HG03025 (cell line): ENCODE measurements around the gene FGGY.

Experiments
- ATAC-seq: cut with Tn5 transposase; IDR thresholded peaks from one replicate; pipeline ENCODE4 v1.9.1; 2021; ENCODE audit warnings: mild to moderate bottlenecking, moderate library complexity; ENCODE audit not compliant: unreplicated experiment, low FRiP score

FGGY gene

GRCh38 chr1:59767119-59767518, 470.2 kb downstream of the FGGY start:
- no peak for ATAC-seq

DNA sequence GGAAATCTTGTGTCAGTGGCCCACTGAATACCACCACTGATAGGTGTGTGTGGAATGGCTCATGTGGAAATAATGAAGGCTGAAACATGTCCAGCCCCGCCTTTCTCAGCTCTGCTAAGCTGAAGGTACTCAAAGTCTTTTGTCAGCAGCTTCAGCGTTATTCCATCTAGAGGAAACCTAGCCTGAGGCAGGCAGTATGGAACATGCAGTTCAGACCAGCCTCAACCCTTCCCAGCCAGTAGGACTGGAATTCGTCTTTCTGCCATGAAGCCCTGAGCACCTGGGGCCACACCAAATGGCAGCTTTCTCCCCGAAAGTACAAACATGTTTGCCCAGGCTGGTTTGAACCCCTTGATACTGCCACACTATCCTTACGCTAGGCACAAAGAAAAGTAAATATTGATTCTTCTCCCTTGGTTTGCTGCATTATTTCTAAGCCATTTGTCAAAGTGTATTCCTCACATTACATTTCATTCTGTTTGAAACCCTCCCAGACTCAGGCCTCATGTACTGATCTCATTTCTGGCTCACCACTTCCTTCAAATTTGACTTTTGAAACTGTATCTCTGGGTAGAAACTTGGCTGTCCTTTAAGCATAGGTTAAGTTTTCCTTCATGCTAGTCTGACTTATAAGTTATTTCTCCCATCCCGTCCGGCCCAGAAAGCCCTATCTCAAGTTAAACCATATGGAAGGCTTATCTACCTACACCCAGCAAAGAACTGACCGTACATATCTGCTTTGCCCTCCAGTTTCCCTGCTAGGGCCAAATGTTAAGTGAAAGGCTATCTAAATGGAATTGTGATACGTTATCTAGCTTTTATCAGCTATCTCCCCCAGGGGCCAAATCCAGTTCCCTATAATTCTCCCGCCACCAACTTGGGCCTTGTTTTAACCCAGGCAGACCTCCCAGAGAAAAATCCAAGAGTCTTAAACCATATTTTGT, 472.2 kb downstream of the FGGY start:
- no peak for ATAC-seq

DNA sequence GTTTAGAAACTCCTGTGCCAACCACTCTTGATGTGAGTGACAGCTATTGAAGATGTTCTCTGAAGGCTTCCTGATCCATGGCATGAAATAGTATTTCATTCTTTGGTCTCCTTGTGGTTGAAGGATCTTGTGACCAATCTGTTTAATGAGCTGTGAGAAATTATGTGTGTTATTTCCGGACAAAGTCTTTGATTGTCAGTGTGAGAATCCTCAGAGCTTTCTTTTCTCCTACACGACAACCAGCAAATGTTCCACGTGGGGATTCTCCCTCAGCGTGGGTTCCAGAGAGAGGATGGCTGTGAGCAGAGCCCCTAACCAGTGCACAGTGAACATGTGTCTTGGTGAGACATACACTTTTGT, 472.8 kb downstream of the FGGY start:
- ATAC-seq, result no peak

DNA sequence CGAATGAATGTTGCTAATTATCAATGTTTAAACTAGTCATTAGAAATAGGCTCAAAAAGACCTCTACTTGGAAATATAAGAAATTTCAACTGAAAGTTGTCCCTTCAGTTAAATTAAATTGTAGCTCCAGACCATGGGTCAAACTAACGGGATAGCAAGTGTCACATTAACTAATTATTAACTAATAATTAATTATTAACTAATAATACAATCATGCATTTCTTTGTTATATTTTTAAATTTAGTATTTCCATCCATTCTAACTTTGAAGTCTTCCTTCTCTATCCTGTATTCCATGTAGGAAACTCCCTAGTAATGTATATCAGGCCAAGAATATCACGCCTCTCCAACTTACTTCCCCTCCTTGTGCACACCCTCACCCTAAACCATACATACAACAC, 474.5 kb downstream of the FGGY start:
- ATAC-seq, result no peak

- no peak for ATAC-seq
These were observed 478.6 kb downstream of the FGGY start for GRCh38 chr1:59775480-59775879.

DNA sequence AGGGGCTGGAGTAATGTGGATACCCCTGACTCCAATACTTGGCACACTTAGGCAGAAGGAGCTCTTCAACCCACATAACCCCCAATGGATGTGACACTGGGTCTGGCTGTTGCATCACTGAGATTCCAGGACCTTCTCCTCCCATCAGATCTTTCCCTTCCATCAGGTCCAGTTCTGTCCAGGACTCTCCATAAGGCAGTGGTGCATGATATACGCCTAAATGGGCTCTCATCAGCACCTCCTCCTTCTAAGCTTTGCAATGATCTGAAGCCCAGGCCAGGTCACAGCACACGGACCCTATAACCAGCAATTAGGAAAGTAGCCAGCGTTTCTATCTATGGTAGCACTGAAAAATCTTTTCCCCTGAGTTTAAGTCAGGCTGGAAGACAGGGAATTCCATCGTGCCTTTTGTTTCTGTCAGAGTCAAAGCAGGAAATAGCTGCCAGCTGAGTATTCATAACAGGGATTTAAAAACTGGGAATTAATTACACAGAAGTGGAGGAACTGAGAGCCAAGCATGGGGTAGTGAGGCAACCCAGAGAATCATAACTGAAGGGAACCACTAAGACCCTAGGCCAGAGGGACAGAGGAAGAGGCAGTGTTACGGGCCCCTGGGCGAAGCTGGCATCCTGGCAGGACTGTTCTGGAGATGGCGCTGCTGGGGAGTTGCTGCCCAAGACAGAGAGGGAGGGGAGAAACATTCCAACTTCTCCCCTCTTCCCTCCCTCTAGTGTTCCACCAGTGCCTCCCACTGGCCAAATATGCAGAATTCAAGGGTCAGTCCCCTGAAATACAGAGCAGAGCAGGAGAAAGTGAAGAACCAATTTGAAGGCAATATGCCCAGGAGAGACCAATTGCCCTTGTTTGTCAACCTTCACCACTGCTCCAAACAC, 480.3 kb downstream of the FGGY start:
- no peak for ATAC-seq

DNA sequence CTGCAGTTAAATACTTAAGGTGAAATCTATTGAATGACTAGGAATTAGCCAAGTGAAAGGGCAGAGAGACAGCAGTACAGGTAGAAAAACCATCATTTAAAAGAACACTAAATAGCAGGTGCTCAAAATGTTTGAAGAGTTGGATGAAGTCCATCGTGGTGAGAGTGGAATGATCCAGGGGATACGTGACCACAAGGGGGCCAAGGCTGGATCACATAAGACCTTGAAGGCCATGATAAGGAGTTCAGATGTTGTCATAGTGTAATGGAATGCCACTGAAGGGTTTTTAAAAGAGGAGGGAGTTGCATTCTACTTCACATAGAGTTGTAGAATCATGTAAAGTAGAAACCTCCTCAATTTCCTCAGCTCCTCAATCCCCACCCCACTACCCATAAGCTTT, 483.1 kb downstream of the FGGY start:
- no peak for ATAC-seq

GRCh38 chr1:59788825-59789224, 491.9 kb downstream of the FGGY start:
- ATAC-seq, result no peak

DNA sequence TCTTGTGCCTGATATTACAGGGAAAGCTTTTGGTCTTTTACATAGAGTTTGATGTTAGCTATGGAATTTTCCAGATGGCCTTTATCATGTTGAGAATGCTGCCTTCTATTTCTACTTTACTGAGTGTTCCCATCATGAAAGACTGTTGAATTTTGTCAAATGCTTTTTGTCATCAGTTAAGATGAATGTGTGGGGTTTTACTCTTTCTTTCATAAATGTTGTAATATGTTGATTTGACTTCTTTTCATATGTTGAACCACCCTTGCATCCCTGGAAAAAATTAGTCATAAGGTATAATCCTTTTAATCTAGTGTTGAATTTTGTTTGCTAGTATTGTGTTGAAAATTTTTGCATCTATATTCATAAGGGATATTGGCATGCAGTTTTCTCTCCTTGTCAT, 501.7 kb downstream of the FGGY start:
- no peak for ATAC-seq

DNA sequence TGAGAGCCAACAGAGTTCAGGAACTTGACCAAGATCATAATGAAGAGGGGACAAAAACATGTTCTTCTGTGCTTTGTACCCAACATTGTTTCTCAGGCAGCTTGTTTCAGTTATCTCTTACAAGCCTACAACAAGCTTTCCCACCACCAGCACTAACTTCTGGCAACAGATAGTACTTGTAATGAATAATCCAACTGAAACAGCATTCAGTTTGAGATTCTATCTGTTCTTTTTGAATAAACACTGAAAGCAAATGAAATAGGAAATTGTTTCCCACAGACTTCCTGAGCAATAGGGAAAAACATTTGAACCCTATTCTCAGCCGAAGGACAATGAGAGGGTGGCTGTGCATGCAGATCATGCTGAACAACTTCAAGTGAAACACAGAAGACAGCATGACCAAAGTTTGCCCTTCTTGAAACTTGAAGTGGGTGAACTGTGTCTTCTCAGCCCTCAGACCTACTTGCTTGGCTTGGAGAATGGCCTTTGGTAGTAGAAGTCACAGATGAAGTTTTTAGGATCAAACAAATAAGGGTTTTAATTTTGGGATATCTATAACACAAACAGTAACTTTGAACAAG, 506.7 kb downstream of the FGGY start:
- no peak for ATAC-seq

DNA sequence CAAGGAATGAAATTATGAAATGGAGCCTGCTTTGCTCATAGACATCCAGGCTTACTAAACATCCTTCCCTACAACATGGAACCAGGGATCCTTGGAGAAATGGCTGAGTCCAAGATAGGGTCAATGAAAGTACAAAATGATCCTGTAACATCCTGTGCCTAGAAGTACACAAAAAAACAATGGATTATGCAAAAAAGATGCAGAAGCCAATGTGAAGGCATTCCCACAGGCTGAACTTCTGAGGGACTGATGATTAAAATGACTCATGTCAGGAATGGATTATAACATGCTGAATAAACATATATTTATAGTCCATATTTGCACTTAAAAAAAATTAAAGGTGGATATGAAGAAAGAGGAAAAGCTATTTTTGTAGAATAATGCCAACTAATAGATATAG, 507.4 kb downstream of the FGGY start:
- ATAC-seq, result no peak

DNA sequence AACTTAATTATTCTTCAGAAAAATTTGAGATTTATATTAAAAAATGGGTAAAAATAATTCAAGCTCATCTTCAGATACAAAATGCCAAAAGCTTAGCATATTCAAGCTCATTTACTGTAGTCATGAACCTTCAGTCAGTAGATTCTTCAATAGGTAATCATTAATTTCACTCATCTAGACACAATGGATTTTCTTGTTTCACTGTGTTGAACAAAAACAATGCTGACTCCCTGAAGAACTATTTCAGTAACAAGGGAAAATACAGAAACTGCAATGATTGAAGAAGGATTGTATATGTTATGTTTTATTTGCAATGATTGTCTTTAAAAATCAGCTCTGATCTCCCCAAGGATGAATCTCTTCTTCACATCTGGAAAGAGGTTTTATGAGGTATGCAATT, 508.7 kb downstream of the FGGY start:
- no peak for ATAC-seq
